ENCODE results near the gene ST6GALNAC4. TPM values are rescaled to one million over a fixed set of nuclear protein-coding genes. Genes with fewer than 3 reads are reported as not detected.

The ST6GALNAC4 gene
- total RNA-seq, 1 experiment from 2014 or later, result 28.3 TPM

- Histone ChIP-seq H2AFZ (no peak overlapping the region), H3K4me2 (no peak overlapping the region), H3K36me3 (ENCODE audit: low read depth) (no peaks in the 10 kb centered on the region), H3K9me2 (ENCODE audit: insufficient read depth) (no peaks in the 10 kb centered on the region), H3K79me2 (ENCODE audit: low read depth) (no peaks in the 10 kb centered on the region), H3K4me3 (no peak overlapping the region), H3K9me3 (ENCODE audit: insufficient read depth, low read depth) (no peaks in the 10 kb centered on the region), H4K20me1 (ENCODE audit: insufficient read depth) (no peaks in the 10 kb centered on the region), H3F3A (ENCODE audit: insufficient read depth, low read depth) (no peaks in the 10 kb centered on the region), H3K27me3 (ENCODE audit: insufficient read depth, low read depth) (no peaks in the 10 kb centered on the region), H3K27ac (no peak overlapping the region), H3K4me1 (replicated peaks; ENCODE audit: insufficient read depth) (peaks cover 19% of the 10 kb centered on the region; the same call in 1 of the 2 replicates)
- intact Hi-C loops (cut with micrococcal nuclease; ENCODE audit: unreplicated experiment), result loop anchor here (5.0 kb wide), 1 partner anchor 71 kb away; the partner anchor contains the start of gene FPGS
- ChIA-PET CTCF (no interaction called here), POLR2A (ENCODE audit: unreplicated experiment) (no interaction called here)
- no peak for DNase-seq
- no TSS peak for BruUV-seq (replicated peaks)
- TF ChIP-seq CTCF (conservative IDR thresholded peaks at IDR 0.05) (no peak), EZH2 (IDR thresholded peaks at IDR 0.05; ENCODE audit: low read depth) (no peak)
Observed at GRCh38 chr9:127873223-127873691, 43.6 kb downstream of the ST6GALNAC4 start.

- H3K9me3 ChIP-seq (ENCODE audit: insufficient read depth, low read depth), result no peaks in the 10 kb centered on the region
- H3K27me3 ChIP-seq (ENCODE audit: insufficient read depth, low read depth), result no peaks in the 10 kb centered on the region
- H3K9me2 ChIP-seq (ENCODE audit: insufficient read depth), result no peaks in the 10 kb centered on the region
- H2AFZ ChIP-seq, result no peak overlapping the region
- TF ChIP-seq CTCF (conservative IDR thresholded peaks at IDR 0.05) (no peak), EZH2 (IDR thresholded peaks at IDR 0.05; ENCODE audit: low read depth) (no peak)
- BruUV-seq (replicated peaks), result no TSS peak
- H4K20me1 ChIP-seq (ENCODE audit: insufficient read depth), result no peaks in the 10 kb centered on the region
- no peak overlapping the region for H3K4me3 ChIP-seq
- CTCF ChIA-PET, result no interaction called here
- no peaks in the 10 kb centered on the region for H3F3A ChIP-seq (ENCODE audit: insufficient read depth, low read depth)
- H3K4me2 ChIP-seq, result no peak overlapping the region
- H3K36me3 ChIP-seq (ENCODE audit: low read depth), result no peaks in the 10 kb centered on the region
- H3K4me1 ChIP-seq (replicated peaks; ENCODE audit: insufficient read depth), result peaks cover 15% of the 10 kb centered on the region; the same call in 1 of the 2 replicates
- H3K27ac ChIP-seq, result no peak overlapping the region
- POLR2A ChIA-PET (ENCODE audit: unreplicated experiment), result no interaction called here
- intact Hi-C loops (cut with micrococcal nuclease; ENCODE audit: unreplicated experiment), result loop anchor here (5.0 kb wide), 1 partner anchor 70 kb away; the partner anchor contains the start of gene FPGS
- no peak for DNase-seq
- H3K79me2 ChIP-seq (ENCODE audit: low read depth), result no peaks in the 10 kb centered on the region
Observed at GRCh38 chr9:127872369-127873222, 44.2 kb downstream of the ST6GALNAC4 start.

GRCh38 chr9:127871531-127871930 is 45.3 kb downstream of the ST6GALNAC4 start:
- DNase-seq, result no peak
- Histone ChIP-seq H3K9me2 (ENCODE audit: insufficient read depth) (no peaks in the 10 kb centered on the region), H3K36me3 (ENCODE audit: low read depth) (no peaks in the 10 kb centered on the region), H3K27me3 (ENCODE audit: insufficient read depth, low read depth) (no peaks in the 10 kb centered on the region), H3K4me2 (no peak overlapping the region), H4K20me1 (ENCODE audit: insufficient read depth) (no peaks in the 10 kb centered on the region), H3K4me1 (replicated peaks; ENCODE audit: insufficient read depth) (peaks cover 8% of the 10 kb centered on the region; the same call in 1 of the 2 replicates), H3K4me3 (no peak overlapping the region), H3K79me2 (ENCODE audit: low read depth) (no peaks in the 10 kb centered on the region), H3F3A (ENCODE audit: insufficient read depth, low read depth) (no peaks in the 10 kb centered on the region), H3K9me3 (ENCODE audit: insufficient read depth, low read depth) (no peaks in the 10 kb centered on the region), H2AFZ (no peak overlapping the region), H3K27ac (no peak overlapping the region)
- intact Hi-C loops (cut with micrococcal nuclease; ENCODE audit: unreplicated experiment), result loop anchor here (2.0 to 5.0 kb wide), 3 partner anchors 47 to 85 kb away; partner anchors contain the start of genes CDK9 and FPGS
- no TSS peak for BruUV-seq (replicated peaks)
- POLR2A ChIA-PET (ENCODE audit: unreplicated experiment), result no interaction called here
- CTCF ChIA-PET, result interaction anchor here (0.6 kb wide), 1 partner anchor 281 kb away, joined by 3 read pairs; no protein-coding TSS in a partner anchor
- TF ChIP-seq CTCF (conservative IDR thresholded peaks at IDR 0.05), result no peak
- no peak for TF ChIP-seq EZH2 (IDR thresholded peaks at IDR 0.05; ENCODE audit: low read depth)

Measured in PC-9 (cell line).